ENCODE results near the gene GLRX5.

The GLRX5 gene

DNA sequence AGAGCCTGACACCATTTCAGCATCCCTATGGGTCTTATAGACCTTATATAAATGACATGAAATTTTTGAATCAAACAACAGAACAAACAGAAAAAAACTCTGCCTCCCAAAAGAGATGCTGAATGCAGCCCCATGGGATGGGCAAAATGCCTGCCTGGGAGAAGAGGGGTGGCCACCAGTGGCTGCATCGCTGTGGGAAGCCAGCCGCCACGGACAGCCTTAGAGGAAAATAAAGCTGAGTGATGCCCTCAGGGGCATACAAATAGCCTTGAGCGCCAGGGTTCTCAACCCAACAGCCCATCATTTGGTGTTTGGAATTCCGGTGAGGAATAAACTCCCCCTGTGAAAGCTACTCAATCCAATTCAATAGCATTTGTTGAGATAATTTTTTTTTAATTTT, 41.3 kb upstream of the GLRX5 start:
- intact Hi-C loops (cut with DNase I; ENCODE audit: low total_unique reads): no loop called here
- H3K9me3 ChIP-seq: no peaks in the 10 kb centered on the region
- TF ChIP-seq CTCF (IDR thresholded peaks at IDR 0.05): no peak
- no peak overlapping the region for H3K27ac ChIP-seq
- no peaks in the 10 kb centered on the region for H3K27me3 ChIP-seq
- DNase-seq: peak in 1 of 2 donors; percentile 16
- peaks cover 0 to 62% (median 53%) of the 10 kb centered on the region in 4 donors for H3K4me1 ChIP-seq
- H3K36me3 ChIP-seq: no peaks in the 10 kb centered on the region
- no peak overlapping the region for H3K4me3 ChIP-seq

DNA sequence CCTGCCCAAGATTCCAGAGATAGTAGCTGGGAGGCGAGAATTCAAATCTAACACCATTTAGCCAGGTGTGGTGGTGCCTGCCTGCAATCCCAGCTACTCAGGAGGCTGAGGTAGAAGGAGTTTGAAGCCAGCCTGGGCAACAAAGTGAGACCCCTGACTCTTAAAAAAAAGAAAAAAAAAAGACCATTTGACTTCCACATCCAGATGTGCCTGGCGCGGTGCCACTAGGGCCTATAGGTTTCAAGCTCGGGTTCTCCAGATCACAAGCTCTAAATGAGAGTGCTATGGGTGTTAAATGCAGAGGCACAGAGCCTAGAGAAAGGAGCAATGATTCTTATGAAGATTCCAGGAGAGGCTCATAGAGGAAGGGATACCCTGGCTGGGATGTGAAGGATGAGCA, 40.9 kb upstream of the GLRX5 start:
- DNase-seq: peak in 1 of 2 donors; percentile 22
- H3K9me3 ChIP-seq: no peaks in the 10 kb centered on the region
- peaks cover 0 to 62% (median 53%) of the 10 kb centered on the region in 4 donors for H3K4me1 ChIP-seq
- intact Hi-C loops (cut with DNase I; ENCODE audit: low total_unique reads): no loop called here
- no peak for TF ChIP-seq CTCF (IDR thresholded peaks at IDR 0.05)
- H3K27ac ChIP-seq: no peak overlapping the region
- H3K27me3 ChIP-seq: no peaks in the 10 kb centered on the region
- no peaks in the 10 kb centered on the region for H3K36me3 ChIP-seq
- no peak overlapping the region for H3K4me3 ChIP-seq

DNA sequence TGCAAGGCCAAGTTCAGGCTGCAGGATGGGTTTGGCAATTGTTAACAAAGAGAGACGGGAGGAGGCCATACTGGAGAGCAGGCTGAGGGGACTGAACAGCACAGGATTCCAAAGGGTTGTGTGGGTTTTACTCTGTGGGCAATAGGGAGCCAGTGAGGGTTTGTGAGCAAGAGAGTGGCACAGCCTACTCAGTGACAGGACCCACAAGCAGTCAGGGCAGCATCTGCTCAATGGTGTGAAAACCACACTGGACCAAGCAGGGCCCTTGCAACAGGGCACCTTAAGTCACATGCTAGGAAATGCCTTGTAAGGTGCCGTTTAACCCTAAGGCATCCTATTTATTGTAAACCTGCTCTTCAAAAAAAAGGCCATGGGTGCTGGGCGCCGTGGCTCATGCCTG, 40.4 kb upstream of the GLRX5 start:
- Histone ChIP-seq H3K4me3 (no peak overlapping the region), H3K9me3 (no peaks in the 10 kb centered on the region), H3K4me1 (peaks cover 0 to 62% (median 52%) of the 10 kb centered on the region in 4 donors), H3K36me3 (no peaks in the 10 kb centered on the region), H3K27ac (no peak overlapping the region), H3K27me3 (no peaks in the 10 kb centered on the region)
- intact Hi-C loops (cut with DNase I; ENCODE audit: low total_unique reads): no loop called here
- no peak for TF ChIP-seq CTCF (IDR thresholded peaks at IDR 0.05)
- DNase-seq: peak in 1 of 2 donors; percentile 7

DNA sequence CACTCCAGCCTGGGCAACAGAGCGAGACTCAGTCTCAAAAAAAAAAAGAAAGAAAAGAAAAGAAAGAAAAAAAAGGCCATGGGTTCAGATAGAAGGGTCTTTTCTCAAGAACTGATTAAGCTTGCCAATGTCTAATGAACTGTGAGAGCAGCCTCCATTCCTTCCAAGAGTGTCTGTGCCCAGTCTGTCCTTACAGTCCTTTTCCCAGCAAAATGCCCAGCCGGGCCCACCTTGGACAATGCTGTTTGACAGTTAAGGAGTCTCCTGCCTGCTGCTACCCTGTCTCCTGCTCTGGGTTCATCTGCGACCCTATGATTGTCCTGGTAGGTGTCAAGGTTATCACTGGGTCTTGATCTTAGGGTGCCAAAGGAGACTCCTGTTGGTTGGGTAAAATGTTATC, 39.8 kb upstream of the GLRX5 start:
- peaks cover 0 to 60% (median 46%) of the 10 kb centered on the region in 4 donors for H3K4me1 ChIP-seq
- no peaks in the 10 kb centered on the region for H3K9me3 ChIP-seq
- no peaks in the 10 kb centered on the region for H3K36me3 ChIP-seq
- intact Hi-C loops (cut with DNase I; ENCODE audit: low total_unique reads): no loop called here
- no peak for TF ChIP-seq CTCF (IDR thresholded peaks at IDR 0.05)
- no peaks in the 10 kb centered on the region for H3K27me3 ChIP-seq
- H3K4me3 ChIP-seq: no peak overlapping the region
- DNase-seq: no peak
- peak overlapping the region; percentile 41 to 46 for H3K27ac ChIP-seq

DNA sequence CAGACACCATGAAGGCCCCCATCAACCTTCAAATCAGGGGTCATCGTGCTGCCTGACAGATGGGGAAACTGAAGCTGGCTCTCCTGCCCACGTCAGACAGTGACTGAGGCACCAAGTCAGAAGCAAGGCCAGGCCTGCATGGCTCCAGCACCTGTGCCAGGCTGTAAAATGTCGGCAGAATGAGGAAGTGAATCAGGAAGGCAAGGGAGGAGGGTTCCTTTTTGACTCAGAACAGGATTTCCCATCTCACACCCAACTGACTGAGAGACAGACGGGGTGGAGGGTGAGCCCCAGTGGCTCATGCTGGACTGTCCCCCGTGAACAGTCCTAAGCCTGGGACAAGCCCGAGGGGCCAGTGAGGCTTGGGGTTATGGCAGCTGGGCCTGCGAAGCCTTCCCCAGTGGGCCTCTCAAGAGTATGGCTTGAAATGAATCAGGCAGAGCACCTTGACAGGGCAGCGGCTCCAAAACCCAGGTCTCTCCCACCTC, 39.3 kb upstream of the GLRX5 start:
- Histone ChIP-seq H3K9me3 (no peaks in the 10 kb centered on the region), H3K36me3 (no peaks in the 10 kb centered on the region), H3K27ac (peak overlapping the region; percentile 41 to 46), H3K4me1 (peaks cover 0 to 60% (median 43%) of the 10 kb centered on the region in 4 donors), H3K4me3 (no peak overlapping the region), H3K27me3 (no peaks in the 10 kb centered on the region)
- peak in 1 of 2 donors; percentile 22 for DNase-seq
- intact Hi-C loops (cut with DNase I; ENCODE audit: low total_unique reads): no loop called here
- no peak for TF ChIP-seq CTCF (IDR thresholded peaks at IDR 0.05)
